HT1080 (cell line): ENCODE measurements around the gene IDH3G. TPM values are rescaled to one million over a fixed set of nuclear protein-coding genes. Genes with fewer than 3 reads are reported as not detected.
A peak's percentile ranks its signal among the peaks of the same experiment; 100 is the strongest.
"Not testable (repeated sequence)": the region's sequence is repeated elsewhere in the genome, so short reads cannot be mapped to it uniquely, and the experiment has no call there.

Experiments used
- DNase-seq: peaks from one replicate; pipeline ENCODE4 v3.0.0-alpha.2; 2015; ENCODE audit warnings: low read depth
- polyA plus RNA-seq, 2 experiments: library from polyadenylated mRNA; depleted of rRNA; stranded (reverse); fragments of >200 nt; gene quantifications; 2 replicates each; pipeline ENCODE4 v1.2.3, GENCODE V29; 2015
- total RNA-seq: library from RNA; depleted of rRNA; stranded (reverse); fragments of >200 nt; shearing (Covaris generic); gene quantifications from 2 replicates; pipeline ENCODE4 v1.2.3, GENCODE V29; 2014; rRNA removed

Gene IDH3G
- total RNA-seq = 57.1 and 65.2 TPM in 2 replicates
- 56.4 and 68.9 TPM in 2 replicates for polyA plus RNA-seq (2015; cell fraction: cytosol; rRNA removed)
- 79.1 and 90.7 TPM in 2 replicates for polyA plus RNA-seq (2015; cell fraction: nucleus; rRNA removed)

DNA sequence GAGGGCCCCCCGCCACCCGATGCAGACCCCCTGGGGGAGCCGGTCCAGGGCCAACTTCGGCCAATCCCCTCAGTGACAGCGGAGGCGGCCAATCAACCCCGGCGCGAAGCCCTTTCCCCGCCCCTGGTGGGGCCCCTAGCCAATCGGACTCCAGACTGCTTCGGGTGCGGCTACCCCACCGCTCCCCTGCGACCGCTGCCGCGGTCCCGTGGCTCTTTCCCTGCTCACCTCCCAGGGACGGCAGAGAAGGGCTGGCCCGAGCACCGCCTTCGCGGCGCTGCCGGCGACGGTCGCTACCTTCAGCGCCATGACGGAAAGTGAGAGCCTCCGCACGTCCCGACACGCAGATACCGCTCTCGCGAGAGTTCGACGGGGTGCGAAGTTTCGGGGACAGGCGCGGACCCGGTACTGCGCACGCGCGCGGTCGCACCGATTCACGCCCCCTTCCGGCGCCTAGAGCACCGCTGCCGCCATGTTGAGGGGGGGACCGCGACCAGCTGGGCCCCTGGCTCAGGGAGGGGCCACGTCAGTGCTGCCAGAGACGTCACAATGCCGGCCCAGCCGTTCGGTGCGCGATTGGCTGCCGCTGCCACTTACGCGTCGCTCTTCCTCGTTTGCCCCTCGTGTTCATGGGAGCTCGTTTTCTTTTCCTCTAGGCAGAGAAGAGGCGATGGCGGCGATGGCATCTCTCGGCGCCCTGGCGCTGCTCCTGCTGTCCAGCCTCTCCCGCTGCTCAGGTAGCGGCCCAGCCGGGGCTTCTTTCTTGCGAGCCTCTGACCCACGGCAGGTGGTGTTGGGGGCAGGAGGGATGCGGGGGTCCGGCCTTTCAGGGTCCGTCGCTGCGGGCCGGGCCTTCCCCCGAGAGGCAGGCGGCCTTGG lies at the start of gene IDH3G, which contains the start of gene SSR4:
Gene IDH3G (minus strand): TSS at position 358 of the 879 bp plus-strand sequence. CDS start 49 bp downstream, at position 309.
Gene SSR4 (plus strand): TSS at position 651 of the 879 bp plus-strand sequence. CDS start 20 bp downstream, at position 671.
- peak; percentile 94 for DNase-seq

GRCh38 chrX:153836921-153837320 lies 42.7 kb upstream of the IDH3G start:
- no peak for DNase-seq

DNA sequence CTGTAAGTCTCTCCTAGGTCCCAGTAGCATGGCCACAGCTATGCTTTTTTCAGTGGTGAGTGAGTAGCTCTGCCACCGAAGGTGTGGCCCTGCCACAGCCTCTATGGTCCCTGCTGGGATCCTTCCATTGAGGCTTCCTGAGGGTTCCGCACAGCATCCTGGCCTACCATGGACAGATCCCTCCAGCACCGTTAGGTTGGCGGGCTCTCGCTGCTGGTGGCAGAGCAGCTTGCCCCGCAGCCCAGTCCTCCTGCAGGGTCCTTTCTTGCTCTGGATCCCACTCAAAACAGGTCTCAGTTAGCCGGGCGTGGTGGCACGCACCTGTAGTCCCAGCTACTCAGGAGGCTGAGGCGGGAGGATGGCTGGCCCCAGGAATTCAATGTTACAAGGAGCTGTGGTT lies 38.6 kb upstream of the IDH3G start:
- DNase-seq = no peak

GRCh38 chrX:153831429-153832150 lies 37.4 kb upstream of the IDH3G start:
- DNase-seq = no peak

DNA sequence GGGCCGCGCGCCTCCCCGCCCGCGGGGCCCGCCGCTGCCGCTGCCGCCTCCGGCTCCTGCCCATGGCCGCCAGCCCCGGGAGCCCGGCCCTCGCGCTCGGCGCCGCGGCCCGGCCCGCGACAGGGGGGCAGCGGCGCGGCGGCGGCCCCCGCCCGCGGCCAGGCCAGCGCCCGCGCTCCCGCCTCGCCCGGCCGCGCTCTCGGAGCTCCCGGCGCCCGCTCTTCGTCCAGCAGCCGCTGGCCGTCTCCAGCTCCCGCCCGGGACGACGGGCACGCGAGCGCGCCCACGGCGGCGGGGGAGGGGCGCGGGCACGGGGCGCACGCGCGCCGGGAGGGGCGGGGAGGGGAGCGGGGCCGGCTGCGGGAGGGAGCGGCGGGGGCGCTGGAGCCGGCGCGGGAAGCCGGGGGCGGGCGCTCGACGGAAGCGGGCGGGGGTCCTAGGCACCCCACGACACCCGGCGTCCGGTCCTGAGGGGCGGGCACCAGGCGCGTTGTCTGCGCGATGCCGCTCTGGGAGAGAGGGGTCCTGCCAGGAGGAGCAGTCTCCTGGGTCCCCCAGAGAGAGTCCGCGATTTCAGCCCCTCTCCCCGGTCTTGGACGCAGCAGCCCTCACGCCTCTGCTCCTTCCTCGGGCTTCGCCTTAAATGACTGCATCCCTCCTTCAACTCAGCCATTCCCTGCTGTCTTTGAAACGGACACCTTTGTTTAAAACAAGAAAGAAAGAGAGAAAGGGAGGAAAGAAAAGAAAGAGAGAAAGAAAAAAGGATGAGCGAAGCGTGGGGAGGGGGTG lies 36.7 kb upstream of the IDH3G start:
- no peak for DNase-seq

DNA sequence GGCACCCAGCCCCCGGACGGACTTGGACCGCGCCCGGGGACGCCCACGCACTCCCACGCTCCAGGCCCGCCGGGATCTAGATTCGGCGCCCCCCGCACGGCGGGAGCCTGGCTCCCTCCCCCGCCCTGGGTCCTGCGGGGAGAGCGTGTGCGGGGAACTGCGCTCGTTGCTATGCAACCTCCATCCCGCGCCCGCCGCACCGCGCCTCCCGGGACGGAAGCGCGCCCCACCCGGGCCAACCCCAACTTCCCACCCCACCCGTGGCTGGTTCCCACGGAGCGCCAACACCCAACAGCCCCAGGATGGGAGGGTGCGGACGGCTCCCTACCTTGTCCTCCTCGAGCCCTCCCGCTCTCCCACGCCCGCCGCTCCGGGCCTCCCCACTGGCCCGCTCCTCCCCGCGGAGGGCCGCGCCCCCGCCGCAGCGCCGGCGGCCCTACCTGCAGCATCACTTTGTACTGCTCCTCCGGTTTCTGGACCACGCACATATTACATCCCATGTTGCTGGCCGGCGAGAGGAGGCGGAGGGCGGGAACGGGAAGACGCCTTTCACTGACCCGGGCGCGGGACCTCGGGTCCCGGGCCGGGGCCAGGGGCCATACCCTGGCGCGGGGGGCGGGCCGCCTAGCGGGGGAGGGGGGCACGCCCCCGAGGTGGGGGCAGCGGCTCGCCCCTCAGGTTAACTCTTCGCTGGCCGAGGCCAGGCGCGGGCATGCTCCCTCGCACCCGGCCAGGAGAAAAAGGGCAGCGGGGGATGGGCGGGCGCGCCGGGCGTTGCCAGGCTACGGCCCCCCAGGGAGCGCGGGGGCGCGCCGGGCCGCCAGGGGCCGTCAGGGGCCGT lies 35.8 kb upstream of the IDH3G start, which contains the start of gene PDZD4:
Gene PDZD4 (minus strand): TSS at position 746 of the 841 bp plus-strand sequence. CDS start 246 bp downstream, at position 500.
- no peak for DNase-seq

DNA sequence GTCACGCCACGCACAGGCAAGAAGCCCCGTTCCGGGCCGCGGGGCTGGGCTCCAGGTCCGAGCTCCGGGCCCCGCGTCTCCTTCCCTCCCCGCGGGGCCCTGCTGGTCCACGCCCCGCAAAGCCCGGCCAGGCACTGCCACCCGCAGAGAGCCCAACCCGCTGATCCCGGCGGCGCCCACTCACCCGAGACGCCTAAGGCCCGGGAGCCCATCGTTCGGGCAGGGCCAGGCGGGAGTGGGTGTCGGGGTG lies 35.3 kb upstream of the IDH3G start:
- DNase-seq = no peak

DNA sequence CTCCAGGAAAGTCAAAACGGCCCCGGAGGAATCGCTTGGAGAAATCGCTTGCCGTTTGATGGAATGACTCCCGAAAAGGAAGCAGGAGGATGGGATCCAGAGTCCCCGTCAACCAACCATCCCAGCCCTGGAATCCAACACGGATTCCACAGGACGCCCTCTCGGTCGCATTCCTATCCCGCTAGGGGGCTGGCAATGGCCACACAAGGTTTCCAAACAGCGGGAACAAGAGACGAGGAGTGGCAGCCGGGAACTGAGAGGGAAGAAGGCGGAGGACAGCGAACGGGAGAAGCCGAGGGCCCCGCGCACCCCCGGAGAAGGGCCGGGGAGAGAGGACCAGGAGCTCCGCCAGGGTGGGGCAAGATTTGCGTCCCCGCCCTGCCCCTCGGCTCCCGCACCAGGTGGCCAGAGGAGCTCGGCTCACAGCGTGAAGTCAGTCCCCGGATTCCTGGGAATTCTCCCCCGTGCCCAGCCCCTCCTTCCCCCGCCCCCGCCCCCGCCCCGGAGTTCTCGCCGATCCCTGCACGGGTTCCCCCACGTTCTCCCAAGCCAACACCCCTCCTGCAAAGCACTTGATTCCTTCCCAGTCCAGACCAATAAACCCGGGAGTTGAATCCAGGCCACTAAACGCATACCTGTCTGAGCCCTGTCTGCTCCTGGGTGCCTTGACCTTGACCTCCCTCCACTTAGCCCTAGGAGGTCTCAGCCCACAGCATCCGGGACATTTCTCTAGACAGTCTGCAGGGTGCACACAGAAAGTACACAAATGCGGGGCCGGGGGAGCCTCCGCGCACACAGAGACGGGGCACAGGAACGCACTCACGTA lies 34.8 kb upstream of the IDH3G start:
- no peak for DNase-seq

GRCh38 chrX:153828308-153828707 lies 34.1 kb upstream of the IDH3G start:
- DNase-seq = no peak

- DNase-seq = no peak
These were observed 33.7 kb upstream of the IDH3G start for GRCh38 chrX:153827903-153828302.

DNA sequence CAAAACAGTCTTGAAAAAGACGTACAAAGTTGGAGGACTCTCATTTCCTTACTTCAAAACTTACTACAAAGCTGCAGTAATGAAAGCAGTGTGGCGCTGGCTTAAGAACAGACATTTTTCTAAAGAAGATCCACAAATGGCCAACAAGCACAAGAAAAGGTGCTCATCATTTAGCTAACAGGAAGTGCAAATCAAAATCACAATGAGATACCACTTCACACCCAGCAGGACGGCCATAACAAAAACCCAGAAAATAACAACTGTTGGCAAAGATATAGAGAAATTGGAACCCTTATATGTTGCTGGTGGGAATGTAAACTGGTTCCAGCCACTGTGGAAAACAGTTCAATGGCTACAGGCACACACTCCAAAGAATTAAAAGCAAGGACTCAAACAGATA lies 32.8 kb upstream of the IDH3G start:
- DNase-seq = no peak

DNA sequence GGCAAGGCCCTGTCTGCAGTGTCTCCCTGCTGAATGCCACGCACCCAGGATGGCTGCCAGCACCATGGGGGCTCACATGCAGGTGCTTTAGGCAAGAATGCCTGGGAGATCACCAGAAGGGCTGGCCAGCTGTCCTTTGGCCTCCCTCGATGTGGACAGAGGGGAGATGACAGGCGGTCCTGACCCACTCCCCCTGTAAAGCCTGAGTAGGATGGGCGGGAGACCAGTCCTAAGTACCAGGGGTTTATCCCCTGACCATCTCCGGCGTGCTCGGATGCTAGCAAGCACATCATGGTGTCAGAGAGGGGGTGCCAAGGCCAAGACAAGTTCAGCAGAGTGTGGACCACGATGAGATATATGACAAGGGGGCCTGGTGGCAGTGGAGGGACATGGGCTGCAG lies 30.9 kb upstream of the IDH3G start:
- DNase-seq = no peak

GRCh38 chrX:153824348-153824747 lies 30.2 kb upstream of the IDH3G start:
- DNase-seq = no peak

- DNase-seq = no peak
These were observed 26.9 kb upstream of the IDH3G start for GRCh38 chrX:153821066-153821465.

DNA sequence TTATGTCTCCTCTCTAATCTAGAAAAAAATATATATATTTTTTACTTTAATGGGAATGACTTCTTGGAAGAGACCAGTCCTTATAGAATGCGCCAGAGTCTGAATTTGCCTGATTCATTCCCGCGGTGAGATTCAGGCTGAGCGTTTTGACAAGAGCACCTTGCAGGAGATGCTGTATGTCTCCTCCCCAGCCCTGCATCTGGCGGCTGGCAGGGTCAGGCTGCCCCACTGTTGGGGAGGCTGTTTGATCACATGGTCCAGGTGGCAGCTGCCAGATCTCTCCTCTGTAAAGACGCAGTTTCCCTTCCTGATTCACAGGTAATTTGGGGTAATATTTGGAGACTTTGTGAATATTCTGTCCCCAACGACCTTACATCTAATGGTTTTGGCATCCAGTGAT lies 26.4 kb upstream of the IDH3G start:
- DNase-seq = no peak

GRCh38 chrX:153819384-153820040 lies 25.3 kb upstream of the IDH3G start:
- DNase-seq = no peak

- DNase-seq = no peak
These were observed 24.6 kb upstream of the IDH3G start for GRCh38 chrX:153818571-153819383.

DNA sequence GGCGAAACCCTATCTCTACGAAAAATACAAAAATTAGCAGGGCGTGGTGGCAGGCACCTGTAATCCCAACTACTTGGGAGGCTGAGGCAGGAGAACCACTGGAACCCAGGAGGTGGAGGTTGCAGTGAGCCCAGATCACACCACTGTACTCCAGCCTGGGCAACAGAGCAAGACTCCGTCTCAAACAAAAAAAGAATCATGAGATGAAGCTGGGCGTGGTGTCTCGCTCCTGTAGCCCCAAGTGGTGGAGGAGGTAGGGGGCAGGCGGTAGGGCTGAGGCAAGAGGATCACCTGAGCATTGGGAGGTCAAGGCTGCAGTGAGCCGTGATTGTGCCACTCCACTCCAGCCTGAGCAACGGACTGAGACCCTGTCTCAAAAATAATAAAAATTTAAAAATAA lies 23.9 kb upstream of the IDH3G start:
- not testable (repeated sequence) for DNase-seq
